ENCODE measurements around the gene FOXN3.
"Not testable (repeated sequence)": the region's sequence is repeated elsewhere in the genome, so short reads cannot be mapped to it uniquely, and the experiment has no call there.

Gene FOXN3

GRCh38 chr14:89270439-89271227 is 146.4 kb downstream of the FOXN3 start:
- DNase-seq (ENCODE audit: low read depth), result no peak

DNA sequence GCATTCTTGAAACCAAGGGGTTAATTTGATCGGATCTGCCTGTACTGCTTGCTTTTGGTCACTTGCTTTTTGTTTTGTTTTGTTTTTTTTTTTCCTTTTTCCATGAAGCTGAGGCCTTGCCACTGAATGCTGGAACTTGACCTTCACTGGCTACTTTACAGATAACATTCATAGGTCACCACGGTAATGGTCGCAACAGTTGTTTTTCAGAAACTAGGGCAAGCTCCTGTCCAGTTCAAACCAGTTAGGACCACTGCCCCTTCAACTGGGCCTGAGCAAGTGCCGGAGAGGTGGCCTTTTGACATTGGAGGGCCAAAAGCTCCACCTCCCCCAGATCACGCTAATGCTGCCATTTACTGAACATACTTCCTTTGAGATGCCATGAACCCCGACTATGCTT is 147.6 kb downstream of the FOXN3 start:
- no peak for DNase-seq (ENCODE audit: low read depth)

GRCh38 chr14:89268514-89268913 is 148.5 kb downstream of the FOXN3 start:
- DNase-seq (ENCODE audit: low read depth), result no peak

DNA sequence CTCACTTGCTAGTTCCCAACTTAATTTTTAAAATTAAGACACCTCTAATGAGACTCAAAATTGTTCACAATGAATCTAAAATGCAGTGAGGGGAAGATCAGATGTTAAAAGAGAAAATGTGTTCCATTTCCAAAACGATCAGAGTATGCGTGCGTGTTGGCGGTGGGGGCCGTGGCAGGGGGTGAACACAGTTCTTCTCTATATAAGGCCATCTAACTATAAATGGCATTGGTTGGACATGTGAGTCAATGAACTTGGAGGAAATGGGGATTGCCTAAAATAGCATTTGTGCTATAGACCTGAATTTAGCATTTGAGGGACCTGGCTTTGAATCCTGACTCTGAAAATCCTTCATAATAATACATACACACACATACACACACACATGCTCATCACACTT is 149.4 kb downstream of the FOXN3 start:
- DNase-seq (ENCODE audit: low read depth), result no peak

- DNase-seq (ENCODE audit: low read depth), result no peak
Observed at GRCh38 chr14:89267163-89267562, 149.9 kb downstream of the FOXN3 start.

GRCh38 chr14:89266754-89267153 is 150.3 kb downstream of the FOXN3 start:
- no peak for DNase-seq (ENCODE audit: low read depth)

GRCh38 chr14:89265234-89265633 is 151.8 kb downstream of the FOXN3 start:
- DNase-seq (ENCODE audit: low read depth), result no peak

DNA sequence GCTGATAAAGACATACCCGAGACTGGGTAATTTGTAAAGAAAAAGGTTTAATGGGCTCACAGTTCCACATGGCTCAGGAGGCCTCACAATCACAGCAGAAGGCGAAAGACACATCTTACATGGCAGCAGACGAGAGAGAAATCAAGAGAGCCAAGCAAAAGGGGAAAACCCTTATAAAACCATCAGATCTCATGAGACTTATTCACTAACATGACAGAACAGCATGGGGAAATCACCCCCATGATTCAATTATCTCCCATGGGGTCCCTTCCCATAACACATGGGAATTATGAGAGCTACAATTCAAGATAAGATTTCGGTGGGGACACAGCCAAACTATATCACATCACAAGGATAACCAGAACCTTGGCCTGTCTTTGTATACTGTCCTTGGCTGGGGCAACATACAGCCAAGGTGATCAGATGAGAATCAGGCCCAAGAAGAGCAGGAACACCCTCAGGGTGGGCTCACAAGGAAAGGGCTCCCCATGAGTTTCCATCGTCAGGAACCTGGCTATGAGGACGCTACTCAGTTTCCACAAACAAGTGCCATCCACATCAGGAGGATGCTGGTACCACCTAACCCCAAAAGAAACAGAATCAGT is 152.7 kb downstream of the FOXN3 start:
- no peak for DNase-seq (ENCODE audit: low read depth)

DNA sequence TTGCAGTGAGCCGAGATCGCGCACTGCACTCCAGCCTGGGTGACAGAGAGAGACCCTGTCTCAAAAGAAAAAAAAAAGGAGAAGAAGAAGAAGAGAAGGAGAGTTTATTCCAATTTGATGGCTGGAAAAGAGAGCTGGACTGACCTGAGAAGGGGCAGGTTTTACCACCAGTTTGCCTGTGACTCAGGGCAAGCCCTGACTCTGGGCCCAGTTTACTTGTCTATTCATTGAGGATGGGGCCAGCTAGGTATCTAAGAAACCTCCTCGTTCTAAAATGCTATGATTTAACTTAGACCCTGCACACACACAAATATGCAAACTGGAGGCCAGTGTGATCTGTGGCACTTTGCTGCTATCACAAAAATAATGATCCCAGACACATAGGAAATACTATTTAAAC is 155.0 kb downstream of the FOXN3 start:
- DNase-seq (ENCODE audit: low read depth), result no peak

- no peak for DNase-seq (ENCODE audit: low read depth)
Observed at GRCh38 chr14:89260898-89261297, 156.1 kb downstream of the FOXN3 start.

DNA sequence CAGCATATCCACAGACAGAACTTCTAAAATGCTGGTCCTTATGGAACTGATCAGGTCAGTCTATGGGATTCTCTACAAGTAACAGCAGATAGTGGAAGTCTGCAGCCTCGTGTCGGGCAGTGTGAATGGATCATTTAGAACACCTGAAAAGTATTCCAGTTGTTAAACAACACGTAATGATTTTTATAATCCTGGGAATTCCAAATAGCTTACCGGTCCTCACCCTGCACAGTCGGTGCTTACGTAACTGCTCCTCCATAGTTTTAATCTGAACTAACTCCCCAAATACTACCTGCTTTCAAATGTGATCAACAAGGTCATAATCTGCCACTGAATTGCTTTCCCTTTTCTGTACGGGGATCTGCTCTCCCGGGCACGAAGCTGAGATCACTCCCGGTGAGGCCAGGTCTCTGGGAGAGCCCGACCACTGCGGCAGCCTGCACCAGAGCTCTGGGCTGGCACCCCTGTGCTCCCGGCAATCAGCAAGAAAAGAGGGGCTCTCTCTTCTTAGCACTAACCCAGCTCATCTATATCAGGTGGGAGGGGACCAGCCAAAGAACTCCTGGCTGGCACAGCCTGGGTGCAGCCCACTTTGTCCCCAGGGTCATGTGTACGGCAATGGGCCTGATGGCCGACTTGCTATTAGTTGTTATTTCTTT is 157.0 kb downstream of the FOXN3 start:
- no peak for DNase-seq (ENCODE audit: low read depth)

GRCh38 chr14:89258728-89259273 is 158.2 kb downstream of the FOXN3 start:
- no peak for DNase-seq (ENCODE audit: low read depth)

DNA sequence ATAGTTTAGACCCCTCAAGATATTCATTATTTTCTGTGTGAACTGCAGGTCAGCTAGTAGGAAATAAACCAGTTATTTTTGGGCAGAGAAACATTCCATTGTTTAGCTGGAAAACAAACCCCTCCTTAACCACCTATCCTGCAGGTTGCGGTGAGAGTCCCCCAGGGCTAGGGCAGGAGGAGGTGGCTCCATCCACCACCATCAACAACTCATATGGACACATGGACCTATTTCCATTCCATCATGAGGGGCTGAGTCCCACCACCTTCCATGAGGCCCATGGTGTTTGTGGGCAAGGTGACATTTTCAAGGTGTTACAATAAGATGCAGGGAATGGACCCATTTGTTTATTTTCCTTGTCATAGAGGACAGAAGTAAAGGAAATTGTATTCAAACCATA is 160.1 kb downstream of the FOXN3 start:
- DNase-seq (ENCODE audit: low read depth), result no peak

- DNase-seq (ENCODE audit: low read depth), result no peak
Observed at GRCh38 chr14:89256283-89256682, 160.8 kb downstream of the FOXN3 start.

DNA sequence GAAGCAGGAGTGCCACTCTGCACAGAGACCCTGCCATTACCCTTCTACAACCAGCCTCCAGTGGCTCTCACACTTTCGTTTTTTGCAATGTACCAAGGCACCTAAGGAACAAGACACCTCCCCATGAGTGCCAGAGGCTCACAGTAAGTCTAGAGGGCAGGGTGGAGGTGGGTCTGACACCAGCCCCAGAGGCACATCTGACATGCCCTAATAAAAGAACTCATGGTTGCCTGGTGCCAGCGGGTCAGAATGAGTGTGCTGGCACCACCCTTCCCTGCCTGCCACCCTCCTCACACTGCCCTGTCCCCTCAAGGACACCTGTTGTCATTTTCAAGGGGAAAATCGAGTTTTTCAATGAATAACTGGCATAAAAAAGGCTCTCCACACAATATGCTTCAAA is 161.2 kb downstream of the FOXN3 start:
- DNase-seq (ENCODE audit: low read depth), result no peak

GRCh38 chr14:89255012-89255411 is 162.0 kb downstream of the FOXN3 start:
- no peak for DNase-seq (ENCODE audit: low read depth)

DNA sequence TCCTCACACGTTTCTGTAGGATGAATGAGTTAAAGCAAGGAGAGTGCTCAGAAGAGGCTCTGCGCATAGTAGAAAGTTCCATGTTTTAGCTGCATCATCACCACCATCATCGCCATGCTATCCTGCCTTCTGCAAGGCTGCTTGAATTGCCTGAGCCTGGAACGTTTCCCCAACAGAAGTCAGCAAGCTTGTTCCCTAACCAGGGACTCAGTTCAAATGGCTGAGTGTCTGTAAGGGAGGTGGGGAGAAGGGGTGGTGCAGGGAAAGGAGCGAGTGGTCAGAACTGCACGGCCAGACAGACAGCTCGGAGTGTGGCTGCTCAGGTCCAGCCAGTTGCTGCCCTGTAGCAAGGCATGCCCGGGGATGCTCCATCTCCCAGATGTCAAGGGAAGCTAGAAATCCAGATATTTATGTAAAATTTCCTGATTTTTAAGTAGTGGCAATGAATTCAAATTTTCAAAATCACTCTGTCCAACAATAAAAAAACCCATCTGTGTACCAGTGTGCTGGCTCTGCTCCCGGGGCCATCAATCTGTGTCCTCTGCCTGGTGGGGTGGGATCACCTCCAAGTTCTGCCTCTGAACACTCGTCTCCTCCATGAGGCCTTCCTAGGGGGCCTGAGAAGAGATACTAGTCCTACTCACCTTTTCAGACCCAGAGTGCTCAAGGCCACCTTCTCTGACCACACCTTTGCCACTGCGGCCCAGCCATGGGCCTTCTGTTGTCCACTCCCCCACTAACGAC is 162.7 kb downstream of the FOXN3 start:
- DNase-seq (ENCODE audit: low read depth), result no peak

- DNase-seq (ENCODE audit: low read depth), result no peak
Observed at GRCh38 chr14:89252887-89253532, 164.0 kb downstream of the FOXN3 start.

DNA sequence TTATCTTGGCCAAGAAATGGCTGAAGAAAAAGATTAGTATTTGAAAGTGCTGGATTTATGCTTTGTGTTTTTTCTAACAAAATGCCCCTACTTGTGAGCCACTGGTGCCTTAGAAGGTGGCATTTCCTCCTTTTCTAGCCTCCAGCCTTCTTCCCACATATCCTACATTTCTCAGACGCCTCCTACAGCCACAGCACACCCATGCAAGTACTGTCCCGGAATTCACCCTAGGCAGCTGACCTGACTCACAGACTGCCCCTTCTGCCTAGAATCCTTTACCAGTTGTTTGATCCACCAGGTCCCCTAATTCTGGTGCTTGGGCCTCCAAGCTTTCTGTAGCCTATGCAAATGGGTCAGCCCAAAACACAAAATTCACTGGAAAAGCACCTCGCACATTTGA is 166.0 kb downstream of the FOXN3 start:
- no peak for DNase-seq (ENCODE audit: low read depth)

GRCh38 chr14:89250655-89250975 is 166.4 kb downstream of the FOXN3 start:
- not testable (repeated sequence) for DNase-seq (ENCODE audit: low read depth)

DNA sequence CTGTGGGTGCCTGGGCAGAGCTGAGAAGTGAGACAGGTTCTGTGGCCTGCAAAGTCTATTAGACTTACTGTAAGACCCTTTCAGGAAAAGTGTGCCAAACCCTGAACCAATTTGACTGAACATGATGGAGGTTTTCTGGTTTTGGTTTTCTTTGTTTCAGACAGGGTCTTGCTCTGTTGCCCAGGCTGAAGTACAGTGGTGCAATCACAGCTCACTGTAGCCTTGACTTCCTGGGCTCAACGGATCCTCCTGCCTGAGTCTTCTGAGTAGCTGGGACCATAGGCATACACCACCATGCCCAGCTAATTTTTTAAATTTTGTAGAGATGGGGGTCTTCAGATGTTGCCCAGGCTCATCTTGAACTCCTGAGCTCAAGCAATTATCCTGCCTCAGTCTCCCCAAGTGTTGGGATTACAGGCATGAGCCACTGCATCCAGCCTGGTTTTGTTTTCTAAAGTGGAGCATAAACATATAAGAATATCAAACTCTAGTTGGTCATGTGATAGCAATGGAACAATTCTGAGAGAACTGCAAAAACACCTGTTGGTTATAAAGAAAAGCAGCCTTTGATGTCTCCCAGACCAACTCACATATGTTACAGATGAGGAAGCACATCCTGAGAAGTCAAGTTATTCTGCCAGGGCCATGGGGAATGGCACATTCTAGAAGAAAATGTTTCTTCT is 166.9 kb downstream of the FOXN3 start:
- DNase-seq (ENCODE audit: low read depth), result no peak

Data from activated T-cell treated with anti-CD3 and anti-CD28 coated beads for 48 hours (primary cell).